Gastroesophageal sphincter (tissue), 4 donors: Measurements from ENCODE around the gene DIPK1A. TPM values are rescaled to one million over a fixed set of nuclear protein-coding genes. Genes with fewer than 3 reads are reported as not detected.

Experiments
- ATAC-seq: fragments of 150-250 bp; one replicate; pipeline ENCODE4 v1.9.1; 2016; ENCODE audit warnings: mild to moderate bottlenecking, moderate library complexity
- H3K27ac ChIP-seq, 4 donors: fragments of 200-600 bp; sonication (generic) in 3 of 4; 1 replicate in 3 of 4; 2 replicates in 1 of 4; pipeline ENCODE4 v1.5.1; 2016 to 2019
- H3K27me3 ChIP-seq: fragments of 200-600 bp; sonication (generic); one replicate; pipeline ENCODE4 v1.5.1; 2019
- H3K36me3 ChIP-seq, 2 donors: fragments of 200-600 bp; sonication (generic); one replicate each; pipeline ENCODE4 v1.5.1; 2019; ENCODE audit warnings: control low read depth in 1 of 2
- H3K4me1 ChIP-seq, 3 donors: fragments of 200-600 bp; sonication (generic); 1 replicate in 2 of 3; 2 replicates in 1 of 3; pipeline ENCODE4 v1.5.1; 2016 to 2019; ENCODE audit warnings: control low read depth in 2 of 3
- H3K4me3 ChIP-seq, 2 donors: fragments of 200-600 bp; sonication (generic); one replicate each; pipeline ENCODE4 v1.5.1; 2019; ENCODE audit warnings: mild to moderate bottlenecking in 1 of 2, moderate library complexity in 1 of 2
- H3K9me3 ChIP-seq, 3 donors: fragments of 200-600 bp; sonication (generic); one replicate each; pipeline ENCODE4 v1.5.1; 2017 to 2019; ENCODE audit warnings: control low read depth in 2 of 3
- CTCF ChIP-seq, 4 experiments: fragments of 200-600 bp in 2 of 4; fragments of 450-650 bp in 2 of 4; sonication (generic) in 1 of 4; IDR thresholded peaks; one replicate each; pipeline ENCODE4 v1.5.1; 2017 to 2019; ENCODE audit warnings: antibody characterized with exemption in 4 of 4, mild to moderate bottlenecking in 2 of 4, moderate library complexity in 2 of 4
- EP300 ChIP-seq: sonication (generic); formaldehyde crosslinking; IDR thresholded peaks from one replicate; pipeline ENCODE4 v1.6.1; 2017; ENCODE audit warnings: antibody characterized with exemption, mild to moderate bottlenecking
- POLR2A ChIP-seq, 2 donors: fragments of 450-650 bp; IDR thresholded peaks; one replicate each; pipeline ENCODE4 v1.6.1; 2017; ENCODE audit warnings: antibody characterized with exemption in 2 of 2, mild to moderate bottlenecking in 2 of 2, moderate library complexity in 1 of 2
- POLR2AphosphoS5 ChIP-seq: sonication (generic); formaldehyde crosslinking; IDR thresholded peaks from one replicate; pipeline ENCODE4 v1.6.1; 2017; ENCODE audit warnings: antibody characterized with exemption
- WGBS, 2 donors: methylation state at CpG; one replicate each; pipeline ENCODE4 v1.1.5; 2018; ENCODE audit warnings: low coverage in 1 of 2; 5-methylcytosine and 5-hydroxymethylcytosine counted together
- total RNA-seq, 4 donors: library from RNA; depleted of rRNA; stranded (reverse); fragments of >200 nt; gene quantifications; one replicate each; pipeline ENCODE4 v1.1.0, GENCODE V29; 2016

Gene DIPK1A
- total RNA-seq, 4 donors from 2014 or later, result 10.2 to 39.2 (median 32.9) TPM

- Histone ChIP-seq H3K9me3 (no peaks in the 10 kb centered on the region), H3K27ac (no peak overlapping the region), H3K4me3 (no peak overlapping the region), H3K27me3 (no peaks in the 10 kb centered on the region), H3K36me3 (no peaks in the 10 kb centered on the region), H3K4me1 (peaks cover 6 to 68% (median 11%) of the 10 kb centered on the region in 3 donors)
- 75 to 83% methylated on average over 3 of the region's 3 CpGs for WGBS, 2 donors
- no peak for ATAC-seq
- TF ChIP-seq POLR2AphosphoS5 (no peak), CTCF (IDR thresholded peaks at IDR 0.05) (no peak)
Measured at GRCh38 chr1:92953491-92953890, 7.8 kb downstream of the DIPK1A start.

GRCh38 chr1:92952714-92953113 lies 8.5 kb downstream of the DIPK1A start:
- WGBS, 2 donors, result 100% methylated on average over 1 of the region's 1 CpG
- Histone ChIP-seq H3K4me3 (no peak overlapping the region), H3K27me3 (no peaks in the 10 kb centered on the region), H3K36me3 (no peaks in the 10 kb centered on the region), H3K9me3 (no peaks in the 10 kb centered on the region), H3K4me1 (peaks cover 6 to 60% (median 7%) of the 10 kb centered on the region in 3 donors), H3K27ac (peak overlapping the region in 1 of 4 donors; percentile 62)
- TF ChIP-seq POLR2A (IDR thresholded peaks at IDR 0.05) (no peak), POLR2AphosphoS5 (no peak), CTCF (IDR thresholded peaks at IDR 0.05) (no peak), EP300 (no peak)
- no peak for ATAC-seq

DNA sequence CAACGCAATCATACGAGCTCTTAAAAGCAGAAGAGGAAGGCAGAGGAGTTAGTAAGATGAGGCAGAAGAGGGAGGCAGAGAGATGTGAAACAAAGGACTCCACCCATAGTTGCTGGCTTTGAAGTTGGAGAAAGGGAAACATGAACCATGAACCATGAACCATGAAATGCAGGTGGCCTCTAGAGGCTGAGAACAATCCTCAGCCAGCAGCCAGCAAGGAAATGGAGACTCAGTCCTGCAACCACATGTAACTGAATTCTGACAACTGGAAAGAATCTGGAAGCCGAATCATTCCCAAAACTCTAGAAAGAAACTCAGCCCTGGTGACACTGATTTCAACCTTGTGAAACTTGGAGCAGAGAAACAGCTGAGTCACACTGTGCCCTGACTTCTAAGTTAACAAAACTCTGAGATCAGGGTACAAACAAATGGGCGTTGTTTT lies 10.1 kb downstream of the DIPK1A start:
- H3K9me3 ChIP-seq, result no peaks in the 10 kb centered on the region
- H3K4me1 ChIP-seq, result peaks cover 3 to 46% (median 6%) of the 10 kb centered on the region in 3 donors
- no peaks in the 10 kb centered on the region for H3K36me3 ChIP-seq
- WGBS, 2 donors, result 61 to 67% methylated on average over 1 to 4 of the region's 4 CpGs
- peak overlapping the region; percentile 58 to 72 (median 66) for H3K27ac ChIP-seq
- no peaks in the 10 kb centered on the region for H3K27me3 ChIP-seq
- H3K4me3 ChIP-seq, result no peak overlapping the region
- no peak for TF ChIP-seq POLR2A (IDR thresholded peaks at IDR 0.05)
- peak; percentile 8 for TF ChIP-seq POLR2AphosphoS5
- ATAC-seq, result peak; percentile 71

GRCh38 chr1:92949937-92950817 lies 11.1 kb downstream of the DIPK1A start:
- TF ChIP-seq POLR2AphosphoS5 (no peak), POLR2A (IDR thresholded peaks at IDR 0.05) (no peak), EP300 (no peak), CTCF (IDR thresholded peaks at IDR 0.05) (no peak)
- peak overlapping the region; percentile 58 to 69 (median 60) for H3K27ac ChIP-seq
- H3K9me3 ChIP-seq, result no peaks in the 10 kb centered on the region
- H3K4me1 ChIP-seq, result peaks cover 5 to 50% (median 13%) of the 10 kb centered on the region in 3 donors
- no peaks in the 10 kb centered on the region for H3K36me3 ChIP-seq
- H3K27me3 ChIP-seq, result no peaks in the 10 kb centered on the region
- no peak for ATAC-seq
- H3K4me3 ChIP-seq, result no peak overlapping the region
- WGBS, 2 donors, result 52 to 73% methylated on average over 6 to 7 of the region's 7 CpGs

- Histone ChIP-seq H3K27me3 (no peaks in the 10 kb centered on the region), H3K36me3 (no peaks in the 10 kb centered on the region), H3K4me3 (no peak overlapping the region), H3K27ac (no peak overlapping the region), H3K4me1 (peaks cover 11 to 69% (median 24%) of the 10 kb centered on the region in 3 donors), H3K9me3 (no peaks in the 10 kb centered on the region)
- WGBS, 2 donors, result 89 to 100% methylated on average over 1 of the region's 1 CpG
- no peak for TF ChIP-seq EP300
- TF ChIP-seq POLR2A (IDR thresholded peaks at IDR 0.05), result no peak
- TF ChIP-seq CTCF (IDR thresholded peaks at IDR 0.05), result no peak
- TF ChIP-seq POLR2AphosphoS5, result no peak
- no peak for ATAC-seq
Measured at GRCh38 chr1:92948071-92948470, 13.2 kb downstream of the DIPK1A start.
